ENCODE results near the gene IGF1R.

GRCh38 chr15:98830034-98830634, 181.8 kb downstream of the IGF1R start:
- TF ChIP-seq EZH2 (IDR thresholded peaks at IDR 0.05; ENCODE audit: low read depth) (no peak), CTCF (conservative IDR thresholded peaks at IDR 0.05) (no peak)
